ENCODE measurements around the gene ADIPOR1.

GRCh38 chr1:203000217-203000944, 42.3 kb upstream of the ADIPOR1 start:
- TF ChIP-seq POLR2AphosphoS5 (IDR thresholded peaks at IDR 0.05; ENCODE audit: insufficient read depth in 1 of 2, low read depth in 1 of 2), result no peak
- TF ChIP-seq CTCF (IDR thresholded peaks at IDR 0.05), result no peak
